Muscle layer of colon (tissue), 2 donors: Measurements from ENCODE around the gene TTC5.
A peak's percentile ranks its signal among the peaks of the same experiment; 100 is the strongest.

Source experiments
- H3K27ac ChIP-seq: one replicate; pipeline ENCODE4 v1.7.0; 2013; ENCODE audit warnings: low read depth, mild to moderate bottlenecking, low read length, moderate library complexity
- H3K27me3 ChIP-seq, 2 donors: one replicate each; pipeline ENCODE4 v1.7.0; 2013; ENCODE audit warnings: low read length in 2 of 2, mild to moderate bottlenecking in 2 of 2; ENCODE audit not compliant: insufficient read depth in 2 of 2, control insufficient read depth in 1 of 2
- H3K36me3 ChIP-seq: one replicate; pipeline ENCODE4 v1.7.0; 2013; ENCODE audit warnings: mild to moderate bottlenecking, low read length; ENCODE audit not compliant: insufficient read depth
- H3K4me1 ChIP-seq: one replicate; pipeline ENCODE4 v1.7.0; 2013; ENCODE audit warnings: mild to moderate bottlenecking, low read length; ENCODE audit not compliant: insufficient read depth
- H3K4me3 ChIP-seq, 2 donors: one replicate each; pipeline ENCODE4 v1.7.0; 2013; ENCODE audit warnings: low read length in 2 of 2, low read depth in 1 of 2, mild to moderate bottlenecking in 1 of 2, moderate library complexity in 1 of 2
- H3K9ac ChIP-seq: one replicate; pipeline ENCODE4 v1.7.0; 2013; ENCODE audit warnings: low read length
- H3K9me3 ChIP-seq: one replicate; pipeline ENCODE4 v1.7.0; 2013; ENCODE audit warnings: mild to moderate bottlenecking, low read length
- donor health status: abdominal sarcoma.
- donor health status: Adenocarcinoma of cecum.

Gene TTC5

DNA sequence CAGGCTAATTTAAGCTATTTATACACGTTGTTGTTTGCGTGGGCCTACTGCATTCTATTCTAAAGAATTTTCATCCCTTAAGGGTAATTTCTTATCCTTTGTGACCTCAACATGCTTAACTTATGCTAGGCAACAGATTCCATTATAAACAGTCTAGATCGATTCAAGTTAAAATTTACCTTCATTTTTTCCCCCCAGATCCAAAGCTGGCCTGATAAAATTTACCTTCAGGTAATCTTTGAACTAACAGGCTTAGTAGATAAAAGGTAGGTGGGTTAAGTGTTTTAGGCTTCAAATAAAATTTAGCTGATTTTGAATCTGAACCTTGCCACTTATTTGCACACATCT, 27.7 kb upstream of the TTC5 start:
- Histone ChIP-seq H3K4me1 (peaks cover 5% of the 10 kb centered on the region), H3K9ac (peak overlapping the region; percentile 75), H3K4me3 (peak overlapping the region in 1 of 2 donors; percentile 88)

GRCh38 chr14:20332788-20333493, 27.2 kb upstream of the TTC5 start, which contains the start of gene CCNB1IP1:
Gene CCNB1IP1, minus strand, starts transcription at chr14:20333279. Its CDS starts 16,756 bp downstream, at chr14:20316523.
- Histone ChIP-seq H3K27me3 (no peaks in the 10 kb centered on the region), H3K9me3 (no peaks in the 10 kb centered on the region), H3K9ac (peak within 1 kb of the TSS; percentile 75), H3K4me1 (peaks cover 5% of the 10 kb centered on the region), H3K4me3 (peak within 1 kb of the TSS; percentile 12 to 88), H3K36me3 (peaks cover 7% of the 10 kb centered on the region), H3K27ac (peak within 1 kb of the TSS; percentile 76)

More for the DNA sequence above, 27.7 kb upstream of the TTC5 start:
- Histone ChIP-seq H3K27ac (peak overlapping the region; percentile 76), H3K9me3 (no peaks in the 10 kb centered on the region), H3K36me3 (peaks cover 7% of the 10 kb centered on the region), H3K27me3 (no peaks in the 10 kb centered on the region)

DNA sequence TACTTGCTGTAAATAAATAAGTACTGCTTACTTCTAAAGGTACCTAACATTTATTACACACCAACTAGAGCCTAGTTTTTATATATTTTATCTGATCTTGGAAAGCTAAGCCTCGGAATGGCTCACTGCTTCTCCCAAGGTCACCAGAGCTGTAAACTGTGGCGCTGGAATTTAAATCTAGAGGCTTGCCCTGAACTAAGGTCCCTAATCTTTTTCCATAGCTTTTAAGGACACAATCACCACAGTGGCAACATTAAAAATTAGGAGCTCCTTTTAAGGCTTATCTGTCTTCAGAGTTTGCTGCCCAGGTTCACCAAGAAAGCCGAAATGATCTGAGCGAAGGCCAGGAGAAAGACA, 26.7 kb upstream of the TTC5 start:
- Histone ChIP-seq H3K27me3 (no peaks in the 10 kb centered on the region), H3K27ac (peak overlapping the region; percentile 76), H3K4me1 (peaks cover 10% of the 10 kb centered on the region), H3K4me3 (peak overlapping the region; percentile 12 to 88), H3K36me3 (peaks cover 7% of the 10 kb centered on the region), H3K9ac (peak overlapping the region; percentile 75), H3K9me3 (no peaks in the 10 kb centered on the region)

DNA sequence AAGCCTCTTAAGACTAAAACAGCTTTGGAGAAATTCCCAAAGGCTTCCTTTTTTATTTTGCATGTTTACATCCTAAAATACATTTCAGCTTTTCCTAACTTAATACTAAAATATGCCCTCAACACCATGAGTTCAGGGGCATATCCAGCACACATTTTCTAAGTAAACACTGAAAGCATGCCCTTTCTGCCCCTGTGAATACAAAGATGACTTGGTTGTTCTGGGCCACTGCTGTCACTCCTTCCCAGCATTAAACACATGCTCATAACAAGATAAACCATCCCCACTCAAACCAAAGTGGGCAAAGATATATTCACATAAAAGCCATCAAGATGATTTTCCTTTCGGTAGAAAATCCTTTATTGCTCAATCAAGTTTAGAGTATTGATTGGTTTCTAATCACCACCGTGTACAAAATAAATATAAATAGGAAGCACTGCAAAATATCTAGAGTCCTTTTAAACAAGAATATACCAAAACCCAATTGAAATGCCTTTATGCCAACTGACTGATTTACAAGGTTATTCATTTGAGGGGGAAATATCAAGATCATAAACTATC, 25.4 kb upstream of the TTC5 start:
- no peak overlapping the region for H3K27ac ChIP-seq
- no peak overlapping the region for H3K4me3 ChIP-seq
- no peaks in the 10 kb centered on the region for H3K9me3 ChIP-seq
- no peaks in the 10 kb centered on the region for H3K27me3 ChIP-seq
- H3K36me3 ChIP-seq: peaks cover 13% of the 10 kb centered on the region
- peaks cover 17% of the 10 kb centered on the region for H3K4me1 ChIP-seq
- H3K9ac ChIP-seq: no peak overlapping the region

DNA sequence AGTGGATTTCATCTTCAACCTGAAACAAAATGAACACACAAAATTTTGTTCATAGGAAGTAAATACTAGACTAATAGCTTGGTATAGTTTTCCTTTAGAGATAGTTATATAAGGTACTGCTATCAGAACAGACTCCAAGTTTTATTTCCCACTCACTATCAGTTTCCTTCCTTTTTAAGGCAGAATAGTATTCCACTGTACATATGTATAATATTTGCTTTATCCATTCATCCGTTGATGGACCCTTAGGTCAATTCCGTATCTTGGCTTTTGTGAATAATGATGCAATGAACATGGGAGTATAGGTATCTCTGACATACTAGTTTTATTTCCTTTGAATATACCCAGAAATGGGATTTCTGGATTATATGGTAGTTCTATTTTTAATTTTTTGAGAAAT, 23.6 kb upstream of the TTC5 start:
- H3K4me1 ChIP-seq: peaks cover 17% of the 10 kb centered on the region
- H3K27ac ChIP-seq: no peak overlapping the region
- no peak overlapping the region for H3K9ac ChIP-seq
- no peak overlapping the region for H3K4me3 ChIP-seq
- H3K36me3 ChIP-seq: peaks cover 22% of the 10 kb centered on the region
- no peaks in the 10 kb centered on the region for H3K9me3 ChIP-seq
- no peaks in the 10 kb centered on the region for H3K27me3 ChIP-seq

DNA sequence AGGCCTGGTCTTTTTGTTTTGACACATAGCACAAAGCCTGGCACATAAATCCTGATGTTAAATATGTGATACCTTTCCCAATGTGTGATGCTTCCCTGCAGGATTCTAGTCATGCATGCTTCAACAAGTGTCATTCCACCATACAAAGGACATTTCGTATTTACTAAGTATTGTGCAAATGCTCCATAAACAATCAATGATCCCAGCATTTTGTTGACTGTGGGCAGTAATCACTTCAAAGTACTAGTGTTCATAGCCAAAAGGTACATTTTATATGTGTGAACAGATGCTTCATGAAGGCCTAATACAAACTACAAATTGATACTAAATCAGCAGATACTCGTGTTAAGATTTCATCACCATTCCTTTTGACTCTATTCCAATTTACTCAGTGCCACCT, 23.0 kb upstream of the TTC5 start:
- Histone ChIP-seq H3K9ac (no peak overlapping the region), H3K36me3 (peaks cover 22% of the 10 kb centered on the region), H3K27me3 (no peaks in the 10 kb centered on the region), H3K27ac (no peak overlapping the region), H3K9me3 (no peaks in the 10 kb centered on the region), H3K4me3 (no peak overlapping the region), H3K4me1 (peaks cover 17% of the 10 kb centered on the region)

DNA sequence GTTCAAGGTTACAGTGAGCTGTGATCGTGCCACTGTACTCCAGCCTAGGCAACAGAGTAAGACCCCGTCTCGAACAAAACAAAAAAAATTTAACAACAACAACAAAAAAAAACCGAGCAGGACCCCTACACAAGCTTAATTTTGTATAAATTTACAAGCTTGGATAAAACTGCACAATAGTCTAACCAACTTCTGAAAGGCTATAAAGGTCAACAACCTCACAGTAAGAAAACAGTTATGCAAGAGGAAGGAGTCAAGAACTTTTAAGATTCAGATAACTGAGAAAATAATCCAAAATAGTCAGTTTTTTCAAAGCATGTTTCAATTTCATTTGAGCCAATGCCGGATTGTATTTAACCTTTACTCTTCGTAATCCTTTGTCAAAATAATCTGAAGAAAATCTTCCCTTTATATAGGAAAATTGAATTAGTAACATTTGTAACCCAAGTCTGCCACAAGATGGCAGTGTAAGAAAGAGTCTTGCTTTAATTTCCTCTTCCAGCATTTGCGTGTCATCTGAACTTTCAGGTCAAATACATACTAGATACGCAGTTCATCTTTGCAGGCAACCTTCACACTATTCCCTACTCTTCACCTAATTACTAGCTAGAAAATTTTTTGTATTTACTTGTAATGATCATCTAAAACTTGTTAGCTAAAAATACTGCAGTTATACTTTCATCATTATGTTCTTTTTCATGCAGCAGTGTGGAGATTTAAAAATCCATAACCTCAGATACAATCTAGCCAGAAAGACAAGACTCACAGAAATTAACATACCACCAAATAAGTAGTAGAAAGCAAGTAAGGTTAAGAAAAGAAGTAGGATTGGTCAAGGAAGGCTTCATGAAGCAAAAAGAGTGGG, 21.5 kb upstream of the TTC5 start:
- H3K4me3 ChIP-seq: no peak overlapping the region
- peak overlapping the region; percentile 23 for H3K9ac ChIP-seq
- H3K36me3 ChIP-seq: peaks cover 30% of the 10 kb centered on the region
- peaks cover 13% of the 10 kb centered on the region for H3K4me1 ChIP-seq
- peak overlapping the region; percentile 46 for H3K27ac ChIP-seq
- H3K27me3 ChIP-seq: no peaks in the 10 kb centered on the region
- H3K9me3 ChIP-seq: no peaks in the 10 kb centered on the region

DNA sequence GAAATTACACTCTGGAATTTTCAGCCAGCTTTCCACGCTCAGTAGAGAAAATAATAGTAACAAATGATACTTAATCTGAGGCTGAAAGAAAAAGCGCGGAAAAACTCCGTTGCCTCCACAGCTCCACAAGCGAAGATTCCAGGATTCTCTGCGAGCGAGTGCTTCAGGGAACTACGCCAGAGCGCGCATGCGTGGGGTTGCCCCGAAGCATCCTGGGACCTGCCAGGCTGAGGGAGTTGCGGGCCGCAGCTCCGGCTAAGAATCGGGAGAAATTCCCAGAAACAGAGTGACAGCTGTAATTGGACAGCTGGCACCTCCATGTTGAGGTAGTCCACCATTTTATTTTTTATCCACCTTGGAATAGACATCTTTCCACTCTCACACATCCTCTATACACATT, 12.0 kb upstream of the TTC5 start:
- Histone ChIP-seq H3K27me3 (no peaks in the 10 kb centered on the region), H3K9ac (no peak overlapping the region), H3K9me3 (no peaks in the 10 kb centered on the region), H3K36me3 (peaks cover 21% of the 10 kb centered on the region), H3K4me3 (no peak overlapping the region), H3K4me1 (no peaks in the 10 kb centered on the region), H3K27ac (no peak overlapping the region)

- H3K36me3 ChIP-seq: peaks cover 33% of the 10 kb centered on the region
- no peak overlapping the region for H3K4me3 ChIP-seq
- no peaks in the 10 kb centered on the region for H3K4me1 ChIP-seq
- H3K9ac ChIP-seq: no peak overlapping the region
- no peak overlapping the region for H3K27ac ChIP-seq
- no peaks in the 10 kb centered on the region for H3K9me3 ChIP-seq
- H3K27me3 ChIP-seq: no peaks in the 10 kb centered on the region
These were observed 8.3 kb upstream of the TTC5 start for GRCh38 chr14:20314026-20314425.

DNA sequence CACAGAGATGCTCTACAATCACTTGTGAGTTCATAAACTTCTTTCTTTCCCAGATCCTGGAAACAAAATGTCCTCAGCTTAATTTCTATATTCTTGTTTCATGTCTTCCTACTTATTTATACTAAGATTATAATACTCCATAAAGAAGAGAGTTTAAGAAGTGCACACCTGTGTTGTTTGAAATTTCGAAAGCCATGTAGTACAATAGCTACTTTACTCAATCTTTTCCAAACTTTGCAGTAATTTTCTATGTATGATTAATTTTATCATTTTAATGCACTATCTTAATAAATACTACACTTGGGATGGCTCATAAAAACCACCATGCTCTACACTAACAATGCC, 300 bp upstream of the TTC5 start:
- H3K9ac ChIP-seq: no peak overlapping the region
- no peak overlapping the region for H3K27ac ChIP-seq

DNA sequence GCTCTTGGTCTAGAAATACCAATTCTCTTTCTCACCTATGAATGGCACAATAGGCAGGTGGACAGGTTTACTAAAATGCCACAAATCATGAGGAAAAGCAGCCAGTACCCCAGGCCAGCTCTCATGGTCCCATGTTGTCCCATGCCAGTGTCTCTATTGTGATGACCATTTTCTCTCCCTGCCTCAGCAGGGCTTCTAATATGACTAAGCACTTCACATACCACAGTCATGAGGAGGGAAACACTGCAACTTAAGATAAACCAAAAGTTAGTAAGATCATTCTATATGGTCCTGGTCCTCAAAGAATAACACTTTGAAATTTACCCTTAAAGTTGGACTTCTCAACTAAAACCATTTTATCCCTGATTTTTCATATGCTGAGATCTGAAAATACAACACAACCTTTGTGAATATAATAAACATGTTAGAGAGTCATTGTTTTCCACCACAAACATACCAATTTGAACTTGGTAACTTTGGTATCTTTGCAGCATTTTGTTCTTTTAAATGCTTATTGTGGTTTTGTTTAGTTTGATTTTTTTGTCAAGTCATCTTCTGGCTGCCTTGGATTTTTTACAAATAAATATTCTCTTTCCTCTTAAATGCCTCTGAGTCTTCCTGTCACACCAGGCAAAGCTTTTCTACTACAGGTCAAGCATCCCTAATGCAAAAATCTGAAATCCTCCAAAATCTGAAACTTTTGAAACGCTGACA, 3.6 kb downstream of the TTC5 start:
- H3K27ac ChIP-seq: no peak overlapping the region
- peaks cover 10% of the 10 kb centered on the region for H3K4me1 ChIP-seq
- no peak overlapping the region for H3K9ac ChIP-seq
- H3K4me3 ChIP-seq: no peak overlapping the region
- H3K36me3 ChIP-seq: peaks cover 39% of the 10 kb centered on the region
- H3K9me3 ChIP-seq: no peaks in the 10 kb centered on the region
- H3K27me3 ChIP-seq: no peaks in the 10 kb centered on the region

More for the DNA sequence above, 300 bp upstream of the TTC5 start:
- H3K9me3 ChIP-seq: no peaks in the 10 kb centered on the region
- no peak overlapping the region for H3K4me3 ChIP-seq
- peaks cover 11% of the 10 kb centered on the region for H3K36me3 ChIP-seq
- no peaks in the 10 kb centered on the region for H3K27me3 ChIP-seq
- H3K4me1 ChIP-seq: peaks cover 10% of the 10 kb centered on the region
